Breast epithelium (tissue), 3 donors: Measurements from ENCODE around the gene KCTD10.

Source experiments
- CTCF ChIP-seq, 3 donors: fragments of 450-650 bp; IDR thresholded peaks; one replicate each; pipeline ENCODE4 v1.5.1; 2016 to 2017; ENCODE audit warnings: antibody characterized with exemption in 3 of 3, mild to moderate bottlenecking in 3 of 3, moderate library complexity in 3 of 3
- POLR2A ChIP-seq: fragments of 450-650 bp; IDR thresholded peaks from one replicate; pipeline ENCODE4 v1.6.1; 2016; ENCODE audit warnings: antibody characterized with exemption, mild to moderate bottlenecking, moderate library complexity
- POLR2AphosphoS5 ChIP-seq, 3 donors: sonication (generic); formaldehyde crosslinking; IDR thresholded peaks; one replicate each; pipeline ENCODE4 v1.6.1; 2017; ENCODE audit warnings: antibody characterized with exemption in 3 of 3

- no peak for TF ChIP-seq CTCF (IDR thresholded peaks at IDR 0.05)
- TF ChIP-seq POLR2AphosphoS5 (IDR thresholded peaks at IDR 0.05), result no peak
- no peak for TF ChIP-seq POLR2A
Observed at GRCh38 chr12:109446869-109447268, 30.2 kb downstream of the KCTD10 start.
